HG02623 (cell line): Measurements from ENCODE around the gene UBE2I.
"Not testable (repeated sequence)": the region's sequence is repeated elsewhere in the genome, so short reads cannot be mapped to it uniquely, and the experiment has no call there.

Source experiments
- ATAC-seq: cut with Tn5 transposase; IDR thresholded peaks from one replicate; pipeline ENCODE4 v1.9.1; 2021; ENCODE audit warnings: moderate library complexity; ENCODE audit not compliant: unreplicated experiment

Gene UBE2I

DNA sequence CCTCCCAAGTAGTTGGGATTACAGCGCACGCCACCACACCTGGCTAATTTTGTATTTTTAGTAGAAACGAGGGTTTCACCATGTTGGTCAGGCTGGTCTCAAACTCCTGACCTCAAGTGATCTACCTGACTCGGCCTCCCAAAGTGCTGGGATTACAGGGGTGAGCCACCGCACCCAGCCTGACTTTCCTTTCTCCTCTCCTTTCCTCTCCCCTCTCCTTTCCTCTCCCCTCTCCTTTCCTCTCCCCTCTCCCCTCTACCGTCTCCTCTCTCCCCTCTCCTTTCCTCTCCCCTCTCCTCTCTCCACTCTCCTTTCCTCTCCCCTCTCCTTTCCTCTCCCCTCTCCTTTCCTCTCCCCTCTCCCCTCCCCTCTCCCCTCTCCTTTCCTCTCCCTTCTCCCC lies 17.2 kb upstream of the UBE2I start:
- not testable (repeated sequence) for ATAC-seq

DNA sequence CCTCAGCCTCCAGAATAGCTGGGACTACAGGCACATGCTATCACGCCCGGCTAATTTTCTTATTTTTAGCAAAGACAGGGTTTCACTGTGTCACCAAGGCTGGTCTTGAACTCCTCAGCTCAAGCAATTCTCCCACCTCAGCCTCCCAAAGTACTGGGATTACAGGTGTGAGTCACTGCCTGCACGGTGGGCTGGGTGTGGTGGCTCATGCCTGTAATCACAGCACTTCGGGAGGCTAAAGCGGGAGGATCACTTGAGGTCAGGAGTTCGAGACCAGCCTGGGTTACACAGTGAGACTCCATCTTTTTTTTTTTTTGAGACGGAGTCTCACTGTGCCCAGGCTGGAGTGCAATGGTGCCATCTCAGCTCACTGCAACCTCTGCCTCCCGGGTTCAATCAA lies 16.6 kb upstream of the UBE2I start:
- not testable (repeated sequence) for ATAC-seq

DNA sequence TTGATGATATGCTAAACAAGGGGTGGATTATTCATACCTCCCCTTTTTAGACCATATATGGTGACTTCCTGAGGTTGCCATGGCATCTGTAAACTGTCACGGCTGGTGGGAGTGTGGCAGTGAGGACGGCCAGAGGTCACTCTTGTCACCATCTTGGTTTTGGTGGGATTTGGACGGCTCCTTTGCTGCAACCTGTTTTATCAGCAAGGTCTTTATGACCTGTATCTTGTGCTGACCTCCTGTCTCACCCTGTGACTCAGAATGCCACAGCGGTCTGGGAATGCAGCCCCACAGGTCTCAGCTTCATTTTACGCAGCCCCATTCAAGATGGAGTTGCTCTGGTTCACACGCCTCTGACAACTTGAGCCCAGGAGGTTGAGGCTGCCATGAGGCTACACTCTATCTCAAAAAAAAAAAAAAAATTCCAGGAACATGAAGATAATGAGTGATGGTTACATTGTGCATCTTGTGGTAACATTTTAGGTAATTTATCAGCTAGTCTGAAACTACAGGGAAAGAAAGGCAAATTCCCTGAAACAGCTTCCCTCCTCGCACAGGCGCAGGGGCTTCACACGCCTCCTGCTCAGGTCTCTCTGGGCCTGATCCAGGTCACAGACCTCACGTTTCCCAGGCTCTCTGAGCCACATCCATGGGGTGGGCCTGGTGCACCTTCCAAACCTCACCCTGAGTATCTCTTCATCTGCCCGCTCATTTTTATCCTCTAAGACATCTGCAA lies 15.3 kb upstream of the UBE2I start:
- no peak for ATAC-seq

DNA sequence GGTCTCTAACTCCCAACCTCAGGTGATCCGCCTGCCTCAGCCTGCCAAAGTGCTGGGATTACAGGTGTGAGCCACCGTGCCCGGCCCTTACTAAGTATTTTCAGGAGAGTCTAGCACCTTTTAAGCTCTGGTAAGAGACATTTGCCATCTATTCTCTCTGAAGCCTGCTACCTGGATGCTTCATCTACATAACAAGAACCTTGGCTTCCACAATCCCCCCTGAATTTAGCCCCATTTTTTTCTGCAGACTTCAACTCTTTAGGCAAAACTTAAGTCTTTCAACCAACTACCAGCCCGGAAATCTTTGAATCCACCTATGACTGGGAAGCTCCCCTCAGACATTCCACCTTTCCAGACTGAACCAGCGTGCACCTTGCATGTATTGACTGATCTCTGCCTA lies 14.0 kb upstream of the UBE2I start:
- ATAC-seq: no peak

DNA sequence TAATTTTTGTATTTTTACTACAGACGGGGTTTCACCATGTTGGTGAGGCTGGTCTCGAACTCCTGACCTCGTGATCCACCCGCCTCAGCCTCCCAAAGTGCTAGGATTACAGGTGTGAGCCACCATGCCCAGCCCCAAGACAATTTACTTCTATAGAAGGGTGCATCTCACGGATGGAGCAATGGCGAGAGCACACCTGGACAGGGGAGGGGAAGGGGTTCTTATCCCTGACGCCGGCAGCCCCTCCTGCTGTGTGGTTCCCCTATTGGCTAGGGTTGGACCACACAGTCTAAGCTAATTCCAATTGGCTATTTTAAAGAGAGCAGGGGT lies 12.8 kb upstream of the UBE2I start:
- ATAC-seq: not testable (repeated sequence)

DNA sequence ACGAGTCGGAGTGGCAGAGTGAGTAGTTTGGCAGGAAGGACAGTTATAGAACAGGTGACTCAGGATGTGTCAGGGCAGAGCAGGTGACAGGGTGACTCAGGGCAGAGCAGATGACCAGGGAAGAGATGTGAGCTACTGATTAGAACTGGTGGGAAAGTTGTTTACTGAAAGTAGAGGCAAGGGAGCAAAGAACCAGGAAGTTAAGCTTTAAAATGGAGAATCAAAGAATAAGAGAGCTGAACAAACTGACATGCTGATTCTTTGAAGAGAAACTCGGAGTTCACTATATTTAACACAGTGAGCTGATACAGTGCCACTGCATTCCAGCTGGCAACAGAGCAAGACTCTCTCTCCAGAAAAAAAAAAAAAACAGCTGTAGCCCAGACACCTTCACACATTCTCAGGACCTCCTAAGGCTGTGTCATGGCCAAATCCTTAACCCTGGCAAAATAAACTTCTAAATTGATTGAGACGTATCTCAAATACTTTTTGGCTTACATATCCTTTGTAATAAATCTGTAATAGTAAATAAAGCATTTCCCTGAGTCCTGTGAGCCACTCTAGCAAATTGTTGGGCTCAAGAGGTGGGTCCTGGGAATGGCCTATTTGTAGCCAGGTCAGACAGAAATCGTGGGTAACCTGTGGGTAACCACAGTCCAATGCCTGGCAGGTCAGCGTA lies 12.3 kb upstream of the UBE2I start:
- no peak for ATAC-seq

DNA sequence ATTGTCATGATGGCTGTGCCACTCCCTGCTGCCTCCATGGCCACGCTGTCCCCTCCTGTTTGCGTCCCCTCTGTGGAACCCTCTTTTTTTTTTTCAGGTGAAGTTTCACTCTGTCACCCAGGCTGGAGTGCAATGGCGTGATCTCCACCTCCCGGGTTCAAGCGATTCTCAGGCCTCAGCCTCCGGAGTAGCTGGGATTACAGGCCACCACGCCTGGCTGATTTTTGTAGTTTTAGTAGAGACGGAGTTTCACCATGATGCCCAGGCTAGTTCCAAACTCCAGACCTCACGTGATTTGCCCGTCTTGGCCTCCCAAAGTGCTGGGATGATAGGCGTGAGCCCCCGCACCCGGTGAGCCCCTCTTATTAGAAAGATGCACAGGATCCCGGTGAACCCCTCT lies 11.0 kb upstream of the UBE2I start:
- ATAC-seq: no peak

DNA sequence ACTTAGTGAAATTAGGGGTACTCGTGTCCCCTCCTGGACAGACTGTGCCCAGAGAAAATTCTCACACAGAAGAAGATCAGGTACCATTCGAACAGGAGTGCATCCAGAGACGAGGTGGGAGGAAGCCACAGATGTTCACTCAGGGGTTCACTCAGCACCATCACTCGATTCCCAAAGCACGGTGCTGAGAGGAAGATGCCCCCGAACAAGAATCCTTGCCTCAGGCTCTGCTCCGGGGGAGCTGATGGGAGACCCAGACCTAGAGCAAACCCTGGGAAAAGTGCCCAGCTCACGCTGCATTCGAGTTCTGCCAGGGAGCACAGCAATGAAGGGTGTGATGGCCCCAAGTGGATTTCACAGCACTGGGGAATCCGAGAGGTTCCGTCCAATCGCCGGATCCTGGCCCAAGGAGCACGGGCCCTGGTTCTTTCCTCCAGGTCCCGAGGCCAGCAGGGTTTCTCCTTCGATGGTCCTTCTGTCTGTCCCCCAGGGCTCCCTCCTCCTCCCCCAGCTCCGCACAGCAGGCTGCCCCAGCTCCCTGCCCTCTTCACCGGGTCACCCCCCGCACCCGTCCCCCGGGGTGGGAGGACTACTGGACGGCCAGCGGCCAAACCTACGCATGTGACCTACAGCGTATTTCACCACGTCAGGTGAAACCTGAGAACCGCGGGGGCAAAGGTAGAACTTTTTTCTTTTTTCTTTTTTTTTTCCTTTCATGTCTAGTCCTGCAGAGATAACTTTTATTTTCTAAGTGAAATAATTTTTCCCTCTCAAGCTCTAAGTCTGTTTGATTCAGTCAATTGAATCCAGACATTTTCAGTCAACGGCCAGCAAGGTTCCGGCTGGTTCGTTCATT lies 10.2 kb upstream of the UBE2I start:
- ATAC-seq: no peak

DNA sequence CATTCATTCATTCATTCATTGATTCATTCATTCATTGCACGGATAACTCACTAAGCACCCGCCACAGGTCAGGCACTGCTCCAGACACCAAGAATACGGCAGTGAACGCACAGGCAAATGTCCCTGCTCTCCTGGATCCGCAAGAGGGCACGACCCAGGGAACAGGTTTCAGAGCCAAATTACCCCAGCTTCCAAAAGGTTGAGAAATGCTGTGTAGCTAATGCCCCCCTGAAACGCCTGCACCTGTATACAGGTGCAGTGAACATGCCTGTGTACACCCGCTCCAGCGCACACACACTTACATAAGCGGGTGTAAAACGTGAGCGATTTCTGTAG lies 9.6 kb upstream of the UBE2I start:
- no peak for ATAC-seq

DNA sequence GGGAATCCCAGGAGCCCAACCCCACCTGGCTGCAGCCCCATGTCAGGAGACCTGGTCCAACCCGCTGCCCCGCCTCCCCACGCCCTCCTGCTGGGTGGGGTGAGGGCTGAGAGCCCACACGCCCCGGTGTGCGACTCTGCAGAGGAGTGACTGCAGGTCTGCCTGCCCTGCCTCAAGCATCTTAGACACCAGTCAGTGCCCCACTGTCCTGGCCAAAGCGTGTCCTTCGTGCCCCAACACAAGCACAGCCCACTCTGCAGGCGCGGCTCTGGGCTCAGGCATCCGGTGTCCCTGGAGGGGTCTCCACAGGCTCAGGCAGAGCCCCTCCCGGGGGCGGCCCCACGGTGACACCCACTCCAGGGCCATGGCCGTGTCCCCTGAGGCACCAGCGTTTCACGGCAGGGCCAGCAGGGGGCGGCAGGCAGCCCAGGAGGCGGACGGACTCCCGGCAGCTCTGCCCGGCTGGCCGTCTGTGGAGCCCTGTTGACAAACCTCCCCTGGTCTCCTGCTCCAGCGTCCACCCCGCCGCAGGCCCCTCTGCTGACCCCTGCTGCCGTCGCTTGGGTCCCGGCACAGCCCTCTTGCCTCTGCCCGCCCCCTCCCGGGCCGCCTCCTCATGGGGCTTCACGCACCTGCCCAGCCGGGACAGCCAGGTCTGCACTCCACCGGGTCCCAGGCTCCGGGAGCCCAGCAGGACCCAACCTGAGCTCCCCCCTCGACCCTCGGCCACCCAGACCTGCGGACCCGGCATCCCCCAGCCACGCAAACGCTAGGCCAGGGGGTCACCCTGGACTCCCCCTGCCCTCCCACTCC lies 8.6 kb upstream of the UBE2I start:
- no peak for ATAC-seq

DNA sequence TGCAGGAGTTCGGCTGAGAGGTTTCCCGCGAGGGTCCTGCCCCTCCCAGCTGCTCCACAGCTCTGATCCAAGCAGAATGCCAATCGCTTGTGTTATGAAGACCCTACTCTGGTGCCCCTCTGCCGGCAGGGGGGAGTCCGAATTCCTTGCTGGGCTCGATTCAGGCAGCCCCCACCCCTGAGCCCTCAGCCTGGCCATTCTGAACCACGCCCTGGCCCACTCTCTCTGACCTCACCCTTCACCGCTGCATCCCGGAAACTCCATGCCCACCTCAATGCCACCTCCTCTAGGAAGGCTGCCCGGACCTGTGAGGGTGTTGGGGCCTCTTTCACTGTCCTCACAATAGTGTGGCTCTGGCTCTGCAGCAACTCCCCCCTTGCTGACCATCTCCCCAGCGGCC lies 7.9 kb upstream of the UBE2I start:
- no peak for ATAC-seq

DNA sequence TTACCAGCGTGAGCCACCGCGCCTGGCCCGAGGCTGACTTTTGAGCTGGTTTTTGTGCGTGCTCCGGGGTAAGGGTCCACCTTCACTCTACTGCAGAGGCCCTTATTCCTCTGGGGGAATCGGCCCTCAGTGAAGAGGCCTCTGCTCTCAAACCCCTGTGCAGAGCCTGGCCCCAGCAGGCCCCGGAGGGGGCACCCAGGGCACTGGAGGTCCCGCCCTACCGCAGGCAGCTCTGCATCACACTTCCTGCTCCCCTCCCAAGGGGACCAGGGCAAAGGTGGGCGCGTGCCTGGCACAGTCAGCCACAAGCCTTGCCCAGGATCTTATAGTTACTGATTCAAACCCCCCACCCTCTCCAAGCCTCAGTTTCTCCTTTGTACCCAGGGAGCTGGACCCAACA lies 3.6 kb upstream of the UBE2I start:
- ATAC-seq: no peak

DNA sequence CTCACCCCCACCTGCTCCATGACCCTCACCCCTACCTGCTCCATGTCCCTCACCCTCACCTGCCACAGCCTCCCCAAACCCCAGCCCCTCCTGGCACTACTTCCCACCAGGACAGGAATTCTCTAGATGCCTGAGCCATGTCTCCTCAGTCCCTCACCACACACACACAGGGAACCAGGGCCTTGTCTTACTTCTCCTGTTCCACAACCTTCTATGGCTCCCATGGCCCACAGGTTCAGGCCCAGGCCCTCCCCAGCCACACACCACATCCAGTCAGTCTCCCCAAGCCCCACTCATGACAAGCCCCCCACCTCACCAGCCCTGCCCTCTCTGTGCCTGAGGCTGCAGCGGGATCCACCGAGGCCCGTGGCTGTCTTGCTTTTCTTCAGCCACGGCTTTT lies 3.1 kb upstream of the UBE2I start:
- no peak for ATAC-seq

DNA sequence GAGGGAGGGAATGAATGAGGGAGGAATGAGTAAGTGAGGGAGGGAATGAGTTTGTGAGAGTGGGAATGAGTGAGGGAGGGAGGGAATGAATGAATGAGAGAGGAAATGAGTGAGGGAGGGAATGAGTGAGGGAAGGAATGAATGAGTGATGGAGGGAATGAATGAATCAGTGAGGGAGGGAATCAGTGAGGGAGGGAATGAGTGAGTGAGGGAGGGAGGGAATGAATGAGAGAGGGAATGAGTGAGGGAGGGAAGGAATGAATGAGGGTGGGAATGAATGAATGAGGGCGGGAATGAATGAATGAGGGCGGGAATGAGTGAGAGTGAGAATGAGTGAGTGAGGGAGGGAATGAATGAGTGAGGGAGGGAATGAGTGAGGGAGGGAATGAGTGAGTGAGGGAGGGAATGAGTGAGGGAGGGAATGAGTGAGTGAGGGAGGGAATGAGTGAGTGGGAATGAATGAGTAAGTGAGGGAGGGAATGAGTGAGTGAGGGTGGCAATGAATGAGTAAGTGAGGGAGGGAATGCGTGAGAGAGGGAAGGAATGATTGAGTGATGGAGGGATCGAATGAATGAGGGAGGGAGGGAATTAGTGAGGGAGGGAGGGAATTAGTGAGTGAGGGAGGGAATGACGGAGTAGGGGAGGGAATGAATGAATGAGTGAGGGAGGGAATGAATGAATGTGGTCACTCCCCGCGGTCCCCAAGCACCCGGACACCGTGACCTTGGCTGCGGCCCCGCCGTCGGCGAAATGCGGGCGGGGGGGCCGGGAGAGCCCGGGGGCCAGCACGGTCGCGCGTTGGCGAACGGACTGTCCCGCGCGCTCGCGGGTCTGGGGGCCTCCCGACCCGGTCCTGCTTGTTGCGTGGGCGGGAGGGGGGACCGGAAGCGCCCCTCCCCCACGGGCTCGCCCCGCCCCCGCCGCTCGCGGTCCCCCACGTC lies 1.1 kb upstream of the UBE2I start:
- ATAC-seq: no peak

DNA sequence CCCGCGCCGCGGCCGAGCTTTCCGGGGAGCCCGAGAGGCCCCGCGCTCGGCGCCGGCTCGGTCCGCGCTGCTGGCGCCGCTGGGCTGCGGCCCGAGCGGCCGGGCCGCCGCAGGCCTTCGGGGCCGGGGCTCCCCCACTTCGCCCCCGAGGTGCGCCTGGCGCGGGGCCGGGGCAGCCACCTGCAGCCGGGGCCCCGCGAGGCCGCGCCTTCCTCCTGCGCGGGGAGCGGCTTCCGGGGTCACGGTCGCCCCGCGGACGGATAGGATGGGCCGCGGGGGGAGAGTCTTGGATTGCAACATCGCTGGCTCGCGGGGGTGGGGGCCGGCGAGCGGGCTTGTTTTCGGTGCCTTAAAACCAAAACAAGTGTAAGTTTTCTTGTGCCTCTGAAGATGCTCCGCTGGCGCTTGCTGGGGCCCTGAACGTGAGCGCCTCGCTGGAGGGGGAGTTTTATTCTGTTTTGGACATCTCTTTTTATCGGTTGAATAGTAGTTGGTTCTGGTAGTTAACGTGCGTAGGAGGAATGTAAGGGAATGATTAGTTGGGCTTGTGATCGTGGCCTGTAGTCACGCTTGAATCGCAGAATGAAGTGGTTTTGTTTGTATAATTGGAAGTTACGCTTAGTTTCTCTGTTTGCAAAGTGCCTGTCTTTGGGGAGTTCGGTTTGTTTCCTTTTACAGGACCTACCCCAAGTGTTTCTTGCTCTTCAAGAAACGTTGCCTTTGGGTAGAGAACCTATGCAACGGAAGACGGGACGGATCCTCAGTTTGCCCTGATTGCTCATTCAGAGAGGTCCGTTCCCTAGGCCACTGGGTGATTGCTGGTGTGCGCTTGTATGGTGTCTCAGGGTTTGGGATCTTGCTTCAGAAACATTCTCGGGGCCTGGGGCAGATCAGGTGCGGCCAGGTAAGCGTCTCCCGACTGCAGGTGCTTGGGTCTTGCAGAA lies 724 bp downstream of the UBE2I start:
- ATAC-seq: peak; percentile 8

DNA sequence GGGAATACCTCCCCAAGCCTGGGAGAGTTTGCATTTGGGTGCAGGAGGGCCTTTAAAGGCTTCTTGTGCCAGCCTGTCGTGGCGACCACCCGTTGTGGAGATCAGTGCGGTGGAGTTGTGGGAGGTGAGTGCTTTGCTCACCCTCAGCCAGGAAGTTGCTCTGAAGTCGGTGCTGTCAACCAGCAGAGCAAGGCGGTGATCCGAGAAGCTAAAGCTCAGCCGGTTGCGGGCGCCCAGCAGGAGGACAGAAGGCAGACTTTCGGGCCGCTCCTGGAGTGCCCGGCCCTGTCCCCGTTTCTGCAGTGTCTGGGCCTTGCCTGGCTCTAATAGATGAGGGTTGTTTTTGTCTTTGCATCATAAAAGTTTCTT lies 1.4 kb downstream of the UBE2I start:
- no peak for ATAC-seq

DNA sequence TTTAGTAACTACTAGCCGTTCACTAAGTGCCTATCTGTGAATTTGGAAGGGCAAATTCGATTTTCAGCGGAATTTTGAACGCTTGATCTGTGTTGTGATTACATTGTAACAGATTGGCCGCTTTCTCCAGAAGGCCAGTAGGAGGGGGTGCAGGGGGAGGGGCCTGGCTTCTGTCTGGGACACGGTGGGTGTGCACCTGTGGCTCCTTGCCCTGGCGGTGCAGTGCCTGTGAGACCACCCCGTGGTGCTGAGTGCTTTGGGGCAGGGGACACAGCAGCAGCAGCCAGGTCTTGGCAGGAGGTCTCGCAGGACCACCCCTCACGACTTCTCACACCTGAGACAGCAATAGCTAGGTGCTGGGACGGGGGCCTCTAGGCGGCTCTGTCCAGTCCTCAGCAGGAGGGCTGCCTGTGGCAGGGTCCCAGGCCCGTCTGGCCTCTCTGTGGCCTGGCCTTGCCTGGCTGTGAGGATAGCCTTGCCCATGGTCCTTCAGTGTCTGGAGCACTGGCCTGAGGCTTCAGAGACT lies 1.8 kb downstream of the UBE2I start:
- ATAC-seq: no peak

DNA sequence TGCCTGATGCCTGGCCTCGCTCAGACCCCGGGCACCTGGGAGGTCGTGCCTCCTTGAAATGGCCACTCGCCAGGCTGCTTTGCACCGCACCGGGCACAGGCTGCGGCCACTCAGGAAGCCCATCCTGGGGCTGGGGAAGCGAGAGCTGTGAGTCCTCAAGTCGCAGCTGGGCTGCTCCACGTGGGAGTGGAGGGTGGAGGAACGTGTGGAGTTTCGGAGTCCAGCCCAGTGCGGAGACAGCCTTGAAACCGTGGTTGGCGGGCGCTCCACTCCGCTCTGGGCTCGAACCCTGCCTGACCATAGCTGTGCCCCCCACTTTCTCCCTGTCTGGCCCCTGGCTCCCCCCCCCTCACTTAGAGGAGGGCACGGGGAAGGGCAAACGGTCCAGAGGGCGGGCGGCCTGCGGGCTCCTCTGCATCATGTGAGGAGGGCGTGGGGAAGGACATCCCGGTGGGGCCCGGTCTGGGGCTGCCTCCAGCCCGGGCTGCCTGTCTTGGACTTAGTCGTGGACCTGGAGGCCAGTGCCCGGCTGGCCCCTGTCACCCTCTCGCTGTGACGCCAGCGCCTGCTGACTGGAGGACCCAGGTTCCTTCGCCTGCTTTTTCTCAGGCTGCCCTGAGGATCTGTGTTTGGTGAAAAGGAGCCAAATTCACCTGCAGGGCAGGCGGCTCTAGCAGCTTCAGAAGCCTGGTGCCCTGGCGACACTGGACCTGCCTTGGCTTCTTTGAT lies 2.5 kb downstream of the UBE2I start:
- no peak for ATAC-seq
